A549 (cell line): ENCODE data around the gene BCL6B. TPM values are rescaled to one million over a fixed set of nuclear protein-coding genes. Genes with fewer than 3 reads are reported as not detected.

Experiments used
- ATAC-seq, 2 experiments: fragments of 200-7000 bp in 1 of 2; fragments of >200 bp in 1 of 2; cut with Nextera tagmentation in 1 of 2; cut with Tn5 transposase in 1 of 2; 3 replicates each; pipeline versions ENCODE4 v1.8.0 to v1.9.1; 2018 to 2020; ENCODE audit warnings: mild to moderate bottlenecking in 1 of 2, moderate library complexity in 1 of 2
- CTCF ChIA-PET: fragments of 300-600 bp; sonication (Branson Sonifier 250); formaldehyde crosslinking; extraction: SDS; loops from one replicate; lab custom pipeline; 2021; ENCODE audit warnings: antibody characterized with exemption, inconsistent platforms; lab: Yijun Ruan, JAX
- POLR2A ChIA-PET: fragments of 350-600 bp; formaldehyde crosslinking; extraction: SDS; loops from one replicate; lab custom pipeline; 2021; ENCODE audit warnings: antibody characterized with exemption, inconsistent platforms; lab: Yijun Ruan, JAX
- DNase-seq, 2 experiments: peaks; one replicate each; pipeline versions ENCODE4 v3.0.0 to v3.0.0-alpha.2; 2011 to 2016; ENCODE audit warnings: low read depth in 1 of 2, low spot score in 1 of 2
- FAIRE-seq: peaks from 2 replicates; lab custom pipeline; 2011; peaks lifted over from hg19 to GRCh38; lab: Jason Lieb, UNC
- H3K27ac ChIP-seq, 2 experiments: fragments of >200 bp; sonication (Bioruptor Twin); formaldehyde crosslinking; 3 replicates each; pipeline ENCODE4 v1.5.1; 2016 to 2017
- H3K4me1 ChIP-seq: fragments of >200 bp; sonication (Bioruptor Twin); formaldehyde crosslinking; 3 replicates; pipeline ENCODE4 v1.6.1; 2016
- H3K4me2 ChIP-seq: fragments of >200 bp; sonication (Bioruptor Twin); formaldehyde crosslinking; 3 replicates; pipeline ENCODE4 v1.6.1; 2016
- H3K4me3 ChIP-seq: fragments of >200 bp; sonication (Bioruptor Twin); formaldehyde crosslinking; 3 replicates; pipeline ENCODE4 v1.5.1; 2016
- H3K9me3 ChIP-seq: fragments of >200 bp; sonication (Bioruptor Twin); formaldehyde crosslinking; 3 replicates; pipeline ENCODE4 v1.6.1; 2016
- CEBPB ChIP-seq, 2 experiments: fragments of >200 bp in 1 of 2; sonication (Bioruptor Twin) in 1 of 2; formaldehyde crosslinking in 1 of 2; IDR thresholded peaks; 2 replicates each; pipeline ENCODE4 v1.6.1; 2012 to 2016
- CHD4 ChIP-seq: fragments of 200-600 bp; sonication (generic); IDR thresholded peaks from 2 replicates; pipeline ENCODE4 v1.6.1; 2016; ENCODE audit warnings: antibody characterized with exemption, mild to moderate bottlenecking, borderline replicate concordance
- CTCF ChIP-seq: fragments of >200 bp; sonication (Bioruptor Twin); formaldehyde crosslinking; IDR thresholded peaks from 3 replicates; pipeline ENCODE4 v1.5.1; 2016
- EHF ChIP-seq: fragments of 250-450 bp; sonication (Bioruptor Pico); IDR thresholded peaks from 2 replicates; pipeline ENCODE4 v1.5.0; 2020; ENCODE audit warnings: mild to moderate bottlenecking
- ELK1 ChIP-seq: fragments of 150-350 bp; IDR thresholded peaks from 2 replicates; pipeline ENCODE4 v1.6.1; 2014; ENCODE audit warnings: low read depth, mild to moderate bottlenecking, low read length
- FOXS1 ChIP-seq: fragments of 250-450 bp; sonication (Bioruptor Pico); IDR thresholded peaks from 2 replicates; pipeline ENCODE4 v1.5.0; 2020; ENCODE audit warnings: mild to moderate bottlenecking, moderate library complexity
- GATA3 ChIP-seq: IDR thresholded peaks from 2 replicates; pipeline ENCODE4 v1.6.1; 2012; ENCODE audit warnings: borderline replicate concordance
- HEYL ChIP-seq: fragments of 250-450 bp; sonication (Bioruptor Pico); IDR thresholded peaks from 2 replicates; pipeline ENCODE4 v1.8.0; 2021; ENCODE audit warnings: mild to moderate bottlenecking, moderate library complexity
- JUN ChIP-seq, 2 experiments: fragments of >200 bp; sonication (Bioruptor Twin); formaldehyde crosslinking; IDR thresholded peaks; 2 replicates in 1 of 2; 3 replicates in 1 of 2; pipeline ENCODE4 v1.6.1; 2016 to 2017
- JUNB ChIP-seq: fragments of >200 bp; sonication (Bioruptor Twin); formaldehyde crosslinking; IDR thresholded peaks from 2 replicates; pipeline ENCODE4 v1.6.1; 2016
- MYC ChIP-seq: IDR thresholded peaks from 2 replicates; pipeline ENCODE4 v1.6.1; 2012; ENCODE audit warnings: mild to moderate bottlenecking, inconsistent platforms, low read length, improper control_type of control experiment, borderline replicate concordance
- NPAS2 ChIP-seq: fragments of 250-450 bp; sonication (Bioruptor Pico); IDR thresholded peaks from 2 replicates; pipeline ENCODE4 v1.8.0; 2022; ENCODE audit warnings: mild to moderate bottlenecking, moderate library complexity, borderline replicate concordance
- NR3C1 ChIP-seq: fragments of >200 bp; sonication (Bioruptor Twin); formaldehyde crosslinking; IDR thresholded peaks from 3 replicates; pipeline ENCODE4 v1.6.1; 2017
- PHF8 ChIP-seq: fragments of 200-600 bp; sonication (generic); IDR thresholded peaks from 2 replicates; pipeline ENCODE4 v1.6.1; 2016; ENCODE audit warnings: low read depth, mild to moderate bottlenecking, antibody characterized with exemption, moderate library complexity, borderline replicate concordance
- POLR2A ChIP-seq: IDR thresholded peaks from 2 replicates; pipeline ENCODE4 v1.6.1; 2012; ENCODE audit warnings: mild to moderate bottlenecking, low read length
- RCOR1 ChIP-seq: fragments of 150-350 bp; IDR thresholded peaks from 2 replicates; pipeline ENCODE4 v1.6.1; 2014; ENCODE audit warnings: antibody characterized with exemption, low read length, low read depth
- REST ChIP-seq: fragments of 200-600 bp; sonication (generic); IDR thresholded peaks from 2 replicates; pipeline ENCODE4 v1.6.1; 2016; ENCODE audit warnings: antibody characterized with exemption, mild to moderate bottlenecking, moderate library complexity
- SMC3 ChIP-seq: fragments of >200 bp; sonication (Bioruptor Twin); formaldehyde crosslinking; IDR thresholded peaks from 3 replicates; pipeline ENCODE4 v1.6.1; 2018; ENCODE audit warnings: inconsistent platforms
- USF2 ChIP-seq: fragments of 450-650 bp; IDR thresholded peaks from 2 replicates; pipeline ENCODE4 v1.6.1; 2014; ENCODE audit warnings: antibody characterized with exemption
- ZC3H11A ChIP-seq: fragments of 450-650 bp; IDR thresholded peaks from 2 replicates; pipeline ENCODE4 v1.6.1; 2014; ENCODE audit warnings: antibody characterized with exemption, mild to moderate bottlenecking
- WGBS: methylation state at CpG from one replicate; pipeline ENCODE4 v1.1.6; 2017; ENCODE audit errors: missing lambda C conversion rate; 5-methylcytosine and 5-hydroxymethylcytosine counted together
- polyA plus RNA-seq, 4 experiments: library from polyadenylated mRNA; depleted of rRNA in 3 of 4; stranded (reverse); fragments of >200 nt; fragmentation: RNase III in 1 of 4; extraction: RNeasy Plus Mini Kit Qiagen cat#74134 plus additional on column Dnase treatment in 1 of 4; gene quantifications; 2 replicates in 3 of 4; 3 replicates in 1 of 4; pipeline ENCODE4 v1.2.3, GENCODE V29; 2011 to 2017

Gene BCL6B
- polyA plus RNA-seq, 2 of the 4 experiments (the other 2 are of a cell fraction), result 0.04 TPM; not detected in 1

- TF ChIP-seq JUN (IDR thresholded peaks at IDR 0.05) (peak in 1 of 2 experiments; percentile 2; a peak in 3 of 5 replicates), PHF8 (no peak), MYC (no peak), FOXS1 (CRISPR knock-in tag) (no peak), NR3C1 (no peak), POLR2A (peak; percentile 67), JUNB (no peak), HEYL (CRISPR knock-in tag) (no peak), REST (no peak), GATA3 (no peak), USF2 (no peak), NPAS2 (CRISPR knock-in tag) (no peak), CTCF (peak; percentile 19; the same call in 2 of the 3 replicates), RCOR1 (no peak), CEBPB (IDR thresholded peaks at IDR 0.05) (no peak), SMC3 (no peak; the same call in 1 of the 3 replicates), ZC3H11A (no peak), EHF (CRISPR knock-in tag) (no peak), ELK1 (no peak), CHD4 (no peak)
- peaks cover 29% of the 10 kb centered on the region for H3K4me1 ChIP-seq
- no peak for FAIRE-seq
Observed at GRCh38 chr17:7014995-7015958, 7.6 kb upstream of the BCL6B start.

More at GRCh38 chr17:7014995-7015958, 7.6 kb upstream of the BCL6B start:
- peak overlapping the region; percentile 88 for H3K4me2 ChIP-seq
- H3K4me3 ChIP-seq, result peak overlapping the region; percentile 81
- peak in 1 of 2 experiments; percentile 1; a peak in 5 of 6 replicates for ATAC-seq
- ChIA-PET POLR2A (interaction anchor here (1.0 to 1.5 kb wide), 2 partner anchors 8 to 10 kb away, joined by 3 to 4 read pairs; no protein-coding TSS in a partner anchor), CTCF (interaction anchor here (1.0 to 11.4 kb wide), 12 partner anchors 8 to 349 kb away, joined by 3 to 77 read pairs (median 6); no protein-coding TSS in a partner anchor)
- DNase-seq, result no peak
- no peaks in the 10 kb centered on the region for H3K9me3 ChIP-seq
- peak overlapping the region; percentile 90 to 99 for H3K27ac ChIP-seq
- 46% methylated on average over 35 of the region's 56 CpGs for WGBS
